ENCODE measurements around the gene SLAMF6.
A peak's percentile ranks its signal among the peaks of the same experiment; 100 is the strongest.
"Not testable (repeated sequence)": the region's sequence is repeated elsewhere in the genome, so short reads cannot be mapped to it uniquely, and the experiment has no call there.

SLAMF6 gene

GRCh38 chr1:160522622-160523345, at the start of gene SLAMF6:
TSS of gene SLAMF6 (minus strand) at chr1:160523255. CDS start at chr1:160523192, 63 bp downstream.
- DNase-seq (ENCODE audit: low spot score in 2 of 2) (peak; percentile 21 to 32), ATAC-seq (ENCODE audit: low read depth) (peak; percentile 77)
- Mint-ChIP-seq H3K9me3 (peaks cover 9% of the 10 kb centered on the region), H3K4me3 (peak within 1 kb of the TSS; percentile 80), H3K4me1 (peaks cover 39% of the 10 kb centered on the region), H3K36me3 (peaks cover 13% of the 10 kb centered on the region), H3K27me3 (no peaks in the 10 kb centered on the region), H3K27ac (peak within 1 kb of the TSS; percentile 84)

- H3K9me3 Mint-ChIP-seq: peaks cover 4% of the 10 kb centered on the region
- H3K27me3 Mint-ChIP-seq: no peaks in the 10 kb centered on the region
- peaks cover 24% of the 10 kb centered on the region for H3K36me3 Mint-ChIP-seq
- ATAC-seq (ENCODE audit: low read depth): no peak
- no peak overlapping the region for H3K27ac Mint-ChIP-seq
- H3K4me1 Mint-ChIP-seq: peaks cover 49% of the 10 kb centered on the region
- no peak overlapping the region for H3K4me3 Mint-ChIP-seq
- no peak for DNase-seq (ENCODE audit: low spot score in 2 of 2)
Observed at GRCh38 chr1:160570840-160571239, 47.8 kb upstream of the SLAMF6 start.

- H3K36me3 Mint-ChIP-seq: peaks cover 32% of the 10 kb centered on the region
Observed at GRCh38 chr1:160569806-160570205, 46.8 kb upstream of the SLAMF6 start.

GRCh38 chr1:160567858-160568682, 45.0 kb upstream of the SLAMF6 start:
- peak overlapping the region; percentile 19 for H3K27ac Mint-ChIP-seq
- ATAC-seq (ENCODE audit: low read depth) (peak; percentile 42), DNase-seq (ENCODE audit: low spot score in 2 of 2) (no peak)
- no peaks in the 10 kb centered on the region for H3K27me3 Mint-ChIP-seq
- peaks cover 37% of the 10 kb centered on the region for H3K36me3 Mint-ChIP-seq
- peaks cover 7% of the 10 kb centered on the region for H3K9me3 Mint-ChIP-seq
- peak overlapping the region; percentile 3 for H3K4me3 Mint-ChIP-seq
- H3K4me1 Mint-ChIP-seq: peaks cover 39% of the 10 kb centered on the region

More at GRCh38 chr1:160569806-160570205, 46.8 kb upstream of the SLAMF6 start:
- ATAC-seq (ENCODE audit: low read depth): no peak
- peaks cover 4% of the 10 kb centered on the region for H3K9me3 Mint-ChIP-seq
- no peak overlapping the region for H3K4me3 Mint-ChIP-seq
- H3K27ac Mint-ChIP-seq: no peak overlapping the region
- DNase-seq (ENCODE audit: low spot score in 2 of 2): no peak
- H3K4me1 Mint-ChIP-seq: peaks cover 42% of the 10 kb centered on the region
- H3K27me3 Mint-ChIP-seq: no peaks in the 10 kb centered on the region

- DNase-seq (ENCODE audit: low spot score in 2 of 2) (no peak), ATAC-seq (ENCODE audit: low read depth) (no peak)
- no peak overlapping the region for H3K4me3 Mint-ChIP-seq
- H3K4me1 Mint-ChIP-seq: peaks cover 39% of the 10 kb centered on the region
- H3K27ac Mint-ChIP-seq: peak overlapping the region; percentile 22
- H3K9me3 Mint-ChIP-seq: peaks cover 10% of the 10 kb centered on the region
- H3K36me3 Mint-ChIP-seq: peaks cover 41% of the 10 kb centered on the region
- no peaks in the 10 kb centered on the region for H3K27me3 Mint-ChIP-seq
Observed at GRCh38 chr1:160567341-160567740, 44.3 kb upstream of the SLAMF6 start.

GRCh38 chr1:160565564-160565963, 42.5 kb upstream of the SLAMF6 start:
- Mint-ChIP-seq H3K9me3 (peaks cover 8% of the 10 kb centered on the region), H3K27ac (no peak overlapping the region), H3K4me1 (peaks cover 43% of the 10 kb centered on the region), H3K36me3 (peaks cover 41% of the 10 kb centered on the region), H3K27me3 (no peaks in the 10 kb centered on the region), H3K4me3 (no peak overlapping the region)
- ATAC-seq (ENCODE audit: low read depth): no peak
- no peak for DNase-seq (ENCODE audit: low spot score in 2 of 2)

- H3K9me3 Mint-ChIP-seq; ATAC-seq (ENCODE audit: low read depth); H3K27me3 Mint-ChIP-seq; H3K27ac Mint-ChIP-seq; DNase-seq (ENCODE audit: low spot score in 2 of 2); H3K4me3 Mint-ChIP-seq: not testable (repeated sequence)
- Mint-ChIP-seq H3K36me3 (peaks cover 52% of the 10 kb centered on the region), H3K4me1 (peaks cover 51% of the 10 kb centered on the region)
Observed at GRCh38 chr1:160563230-160563629, 40.2 kb upstream of the SLAMF6 start.

GRCh38 chr1:160562745-160563144, 39.7 kb upstream of the SLAMF6 start:
- not testable (repeated sequence) for H3K4me3 Mint-ChIP-seq; ATAC-seq (ENCODE audit: low read depth)
- peaks cover 52% of the 10 kb centered on the region for H3K36me3 Mint-ChIP-seq

GRCh38 chr1:160560806-160561205, 37.8 kb upstream of the SLAMF6 start:
- Mint-ChIP-seq H3K9me3 (peaks cover 8% of the 10 kb centered on the region), H3K4me3 (peak overlapping the region; percentile 25), H3K27ac (peak overlapping the region; percentile 24), H3K27me3 (no peaks in the 10 kb centered on the region), H3K36me3 (peaks cover 51% of the 10 kb centered on the region), H3K4me1 (peaks cover 41% of the 10 kb centered on the region)
- DNase-seq (ENCODE audit: low spot score in 2 of 2) (no peak), ATAC-seq (ENCODE audit: low read depth) (no peak)

More at GRCh38 chr1:160562745-160563144, 39.7 kb upstream of the SLAMF6 start:
- not testable (repeated sequence) for H3K9me3 Mint-ChIP-seq; DNase-seq (ENCODE audit: low spot score in 2 of 2); H3K27me3 Mint-ChIP-seq; H3K27ac Mint-ChIP-seq
- H3K4me1 Mint-ChIP-seq: peaks cover 47% of the 10 kb centered on the region

- Mint-ChIP-seq H3K4me1 (peaks cover 41% of the 10 kb centered on the region), H3K9me3 (peaks cover 8% of the 10 kb centered on the region), H3K27ac (peak overlapping the region; percentile 24), H3K36me3 (peaks cover 48% of the 10 kb centered on the region), H3K4me3 (no peak overlapping the region), H3K27me3 (no peaks in the 10 kb centered on the region)
- no peak for DNase-seq (ENCODE audit: low spot score in 2 of 2)
- no peak for ATAC-seq (ENCODE audit: low read depth)
Observed at GRCh38 chr1:160560045-160560705, 37.1 kb upstream of the SLAMF6 start.

- H3K4me1 Mint-ChIP-seq: peaks cover 35% of the 10 kb centered on the region
- not testable (repeated sequence) for H3K27me3 Mint-ChIP-seq; H3K9me3 Mint-ChIP-seq; H3K4me3 Mint-ChIP-seq; H3K27ac Mint-ChIP-seq; ATAC-seq (ENCODE audit: low read depth); DNase-seq (ENCODE audit: low spot score in 2 of 2)
- peaks cover 41% of the 10 kb centered on the region for H3K36me3 Mint-ChIP-seq
Observed at GRCh38 chr1:160559437-160559836, 36.4 kb upstream of the SLAMF6 start.

- no peak for DNase-seq (ENCODE audit: low spot score in 2 of 2)
- H3K4me1 Mint-ChIP-seq: peaks cover 39% of the 10 kb centered on the region
- peaks cover 8% of the 10 kb centered on the region for H3K9me3 Mint-ChIP-seq
- H3K27ac Mint-ChIP-seq: peak overlapping the region; percentile 16
- no peak for ATAC-seq (ENCODE audit: low read depth)
- no peaks in the 10 kb centered on the region for H3K27me3 Mint-ChIP-seq
- H3K4me3 Mint-ChIP-seq: no peak overlapping the region
- H3K36me3 Mint-ChIP-seq: peaks cover 43% of the 10 kb centered on the region
Observed at GRCh38 chr1:160558660-160559380, 35.8 kb upstream of the SLAMF6 start.

- Mint-ChIP-seq H3K4me1 (peaks cover 40% of the 10 kb centered on the region), H3K9me3 (no peaks in the 10 kb centered on the region), H3K4me3 (no peak overlapping the region), H3K36me3 (peaks cover 26% of the 10 kb centered on the region), H3K27ac (peak overlapping the region; percentile 60), H3K27me3 (no peaks in the 10 kb centered on the region)
- ATAC-seq (ENCODE audit: low read depth) (no peak), DNase-seq (ENCODE audit: low spot score in 2 of 2) (no peak)
Observed at GRCh38 chr1:160553778-160554177, 30.7 kb upstream of the SLAMF6 start.
